CD4-positive, alpha-beta T cell treated with Interferon gamma for 1 hour (primary cell): ENCODE results near the gene PRSS23.
"Not testable (repeated sequence)": the region's sequence is repeated elsewhere in the genome, so short reads cannot be mapped to it uniquely, and the experiment has no call there.

Experiments used
- DNase-seq: peaks from one replicate; pipeline ENCODE4 v3.0.0-alpha.2; 2020

PRSS23 gene

GRCh38 chr11:86816251-86816726 lies 15.9 kb downstream of the PRSS23 start:
- DNase-seq = no peak

GRCh38 chr11:86818462-86819192 lies 18.3 kb downstream of the PRSS23 start:
- no peak for DNase-seq

GRCh38 chr11:86824139-86824538 lies 23.8 kb downstream of the PRSS23 start:
- not testable (repeated sequence) for DNase-seq

GRCh38 chr11:86834376-86834775 lies 34.0 kb downstream of the PRSS23 start:
- not testable (repeated sequence) for DNase-seq

- DNase-seq = not testable (repeated sequence)
Observed at GRCh38 chr11:86844762-86845508, 44.6 kb downstream of the PRSS23 start.

- DNase-seq = no peak
Observed at GRCh38 chr11:86848132-86848531, 47.8 kb downstream of the PRSS23 start.

GRCh38 chr11:86849679-86850078 lies 49.3 kb downstream of the PRSS23 start:
- DNase-seq = no peak
